Measurements from ENCODE around the gene CACNA1S.

Gene CACNA1S

DNA sequence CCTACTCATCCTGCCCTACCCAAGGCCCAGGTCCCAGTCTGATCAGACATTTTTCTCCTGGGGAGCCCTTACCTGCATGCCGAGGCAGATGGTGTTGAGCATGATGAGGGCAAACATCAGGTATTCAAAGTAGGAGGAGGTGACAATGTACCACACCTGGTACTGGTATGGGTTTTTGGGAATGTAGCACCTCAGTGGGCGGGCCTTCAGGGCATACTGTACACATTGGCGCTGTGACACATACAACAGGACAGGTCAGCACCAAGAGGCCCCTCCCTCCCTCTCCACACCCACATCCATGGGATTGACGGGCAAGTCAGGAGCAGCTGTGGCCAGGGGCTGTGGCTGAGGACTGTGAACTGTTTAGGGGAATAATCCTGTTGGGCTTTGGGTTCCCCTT lies 51.6 kb downstream of the CACNA1S start:
- Mint-ChIP-seq H3K27ac (no peak overlapping the region), H3K9me3 (ENCODE audit: low read depth) (no peaks in the 10 kb centered on the region), H3K4me1 (ENCODE audit: low read depth) (peaks cover 4% of the 10 kb centered on the region), H3K36me3 (no peaks in the 10 kb centered on the region), H3K4me3 (no peak overlapping the region), H3K27me3 (no peaks in the 10 kb centered on the region)

DNA sequence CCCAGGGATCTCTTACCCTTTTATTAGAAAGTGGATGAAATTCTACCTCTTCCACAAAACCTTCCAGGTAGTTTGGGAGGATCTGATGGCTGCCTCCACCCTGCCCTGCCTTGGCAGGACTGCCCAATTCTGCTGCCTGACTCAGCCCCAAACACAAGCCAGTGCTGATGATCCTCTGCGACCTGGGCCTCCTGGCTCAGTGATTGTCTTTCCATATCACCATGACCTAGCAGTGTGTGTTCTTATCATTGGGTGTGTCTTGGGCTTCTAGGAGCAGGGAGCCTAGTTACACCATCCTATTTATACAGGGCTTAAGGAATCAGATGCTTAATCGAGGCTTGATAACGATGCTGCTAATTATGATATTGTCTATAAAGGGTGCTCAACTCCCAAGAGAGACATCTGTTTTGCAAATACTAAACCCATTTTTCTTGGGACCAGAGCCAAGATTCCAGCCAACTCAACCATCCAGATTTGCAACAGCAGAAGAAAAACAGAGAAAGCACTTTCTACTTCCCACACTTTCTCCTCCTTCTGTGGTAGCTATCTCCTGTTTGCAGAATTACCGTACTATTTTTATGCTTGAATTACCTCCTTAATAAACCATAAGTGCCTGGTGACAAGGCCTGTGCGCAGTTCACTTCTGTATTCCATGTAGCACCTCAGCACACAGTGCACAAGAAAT lies 52.2 kb downstream of the CACNA1S start:
- no peak overlapping the region for H3K27ac Mint-ChIP-seq
- H3K9me3 Mint-ChIP-seq (ENCODE audit: low read depth) = no peaks in the 10 kb centered on the region
- H3K27me3 Mint-ChIP-seq = no peaks in the 10 kb centered on the region
- peaks cover 4% of the 10 kb centered on the region for H3K4me1 Mint-ChIP-seq (ENCODE audit: low read depth)
- H3K36me3 Mint-ChIP-seq = no peaks in the 10 kb centered on the region
- H3K4me3 Mint-ChIP-seq = no peak overlapping the region

DNA sequence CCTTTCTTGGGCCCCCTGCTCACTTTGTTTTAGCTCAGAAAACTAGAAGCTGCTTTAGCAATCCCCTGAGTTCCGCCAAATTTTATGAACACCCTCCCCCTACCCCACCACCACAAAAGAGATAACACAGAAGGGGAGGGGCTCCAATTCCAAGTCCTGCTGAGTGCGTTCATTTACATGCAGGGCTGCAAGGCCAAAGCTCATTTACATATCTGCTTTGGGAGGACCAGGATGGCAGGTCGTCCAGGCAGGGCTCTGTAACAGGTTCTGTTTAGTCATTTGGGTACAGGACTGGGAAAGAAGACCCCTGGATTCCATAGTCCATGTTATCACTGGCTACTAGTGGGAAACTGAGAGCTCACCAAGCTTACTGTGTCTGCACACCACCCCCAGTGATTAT lies 52.8 kb downstream of the CACNA1S start:
- no peak overlapping the region for H3K4me3 Mint-ChIP-seq
- H3K27me3 Mint-ChIP-seq = no peaks in the 10 kb centered on the region
- H3K27ac Mint-ChIP-seq = no peak overlapping the region
- no peaks in the 10 kb centered on the region for H3K36me3 Mint-ChIP-seq
- H3K4me1 Mint-ChIP-seq (ENCODE audit: low read depth) = peaks cover 4% of the 10 kb centered on the region
- H3K9me3 Mint-ChIP-seq (ENCODE audit: low read depth) = no peaks in the 10 kb centered on the region

DNA sequence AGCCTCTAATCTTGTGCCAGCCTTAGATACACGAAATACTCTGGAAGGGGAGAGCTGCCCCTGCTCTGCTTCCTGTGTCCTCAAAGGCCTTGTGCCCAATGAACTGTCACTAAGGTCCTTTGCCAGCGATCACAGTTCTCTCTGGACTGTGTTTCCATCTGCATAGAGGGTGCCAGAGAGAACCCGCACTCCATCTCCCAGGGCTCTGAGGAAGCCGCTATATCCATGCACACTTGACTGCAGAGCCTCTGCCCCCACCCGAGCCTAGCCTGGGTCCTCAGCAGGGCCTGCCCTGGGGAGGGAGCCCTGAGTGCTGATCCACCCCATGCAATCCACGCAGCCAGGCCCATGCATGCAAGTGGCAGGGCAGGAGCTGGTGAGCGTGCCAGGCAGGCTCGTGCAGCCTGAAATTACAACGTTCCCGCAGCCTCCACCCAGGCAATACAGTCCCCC lies 58.1 kb downstream of the CACNA1S start:
- peaks cover 4% of the 10 kb centered on the region for H3K4me1 Mint-ChIP-seq (ENCODE audit: low read depth)
- H3K27ac Mint-ChIP-seq = no peak overlapping the region
- no peaks in the 10 kb centered on the region for H3K36me3 Mint-ChIP-seq
- no peak overlapping the region for H3K4me3 Mint-ChIP-seq
- no peaks in the 10 kb centered on the region for H3K27me3 Mint-ChIP-seq
- H3K9me3 Mint-ChIP-seq (ENCODE audit: low read depth) = no peaks in the 10 kb centered on the region

DNA sequence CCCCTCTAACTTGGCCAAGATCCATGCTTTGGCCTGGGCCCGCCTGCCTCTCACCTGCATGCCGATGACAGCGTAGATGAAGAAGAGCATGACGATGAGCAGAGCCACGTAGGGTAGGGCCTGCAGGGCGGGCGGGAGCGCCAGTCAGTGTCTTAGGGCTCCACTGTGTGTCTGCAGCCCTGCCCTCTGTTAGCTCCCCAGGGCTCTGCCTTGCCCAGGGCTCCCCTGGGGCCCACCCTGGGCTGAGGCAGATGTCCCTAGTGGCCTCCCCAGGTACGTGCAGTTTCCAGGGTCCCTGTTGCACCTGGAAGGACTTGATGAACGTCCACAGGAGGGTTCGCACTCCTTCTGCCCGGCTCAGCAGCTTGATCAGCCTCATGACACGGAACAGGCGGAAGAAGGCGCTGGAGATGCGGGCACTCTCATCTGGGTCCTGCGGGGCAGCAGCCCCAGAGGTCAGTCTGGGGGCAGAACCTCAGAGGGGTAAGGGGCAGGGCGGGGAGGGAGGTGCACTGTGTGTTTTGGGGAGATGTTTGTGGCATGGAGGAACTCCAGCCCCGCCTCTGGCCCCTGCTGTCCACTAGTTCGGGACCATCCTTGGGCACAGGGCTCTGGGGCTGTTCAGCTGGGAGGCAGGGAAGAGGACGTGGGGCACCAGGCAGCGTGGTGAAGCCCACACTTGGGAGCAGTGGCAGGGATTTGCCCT lies 58.9 kb downstream of the CACNA1S start:
- Mint-ChIP-seq H3K27me3 (no peaks in the 10 kb centered on the region), H3K27ac (no peak overlapping the region), H3K4me3 (no peak overlapping the region), H3K36me3 (no peaks in the 10 kb centered on the region), H3K9me3 (ENCODE audit: low read depth) (no peaks in the 10 kb centered on the region), H3K4me1 (ENCODE audit: low read depth) (peaks cover 4% of the 10 kb centered on the region)

DNA sequence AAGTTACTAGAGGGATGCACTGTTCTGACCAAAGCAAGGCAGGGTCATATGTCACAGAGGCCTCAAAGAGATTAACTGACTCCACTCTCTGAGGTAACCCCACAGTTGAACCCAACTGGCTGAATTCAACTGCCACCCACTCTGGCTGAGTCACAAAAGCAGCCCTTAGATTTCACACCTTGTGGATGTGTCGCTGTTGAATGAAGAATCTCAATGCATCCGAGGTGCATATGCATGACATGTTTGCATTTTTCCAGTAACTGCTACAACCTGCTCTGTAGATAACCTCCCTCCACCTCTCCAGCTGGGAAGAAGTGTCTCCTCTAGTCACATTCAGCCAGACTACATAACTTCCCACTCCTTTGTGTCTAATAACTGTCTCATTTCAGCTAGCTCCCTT lies 60.8 kb downstream of the CACNA1S start:
- H3K36me3 Mint-ChIP-seq = no peaks in the 10 kb centered on the region
- no peaks in the 10 kb centered on the region for H3K4me1 Mint-ChIP-seq (ENCODE audit: low read depth)
- no peak overlapping the region for H3K27ac Mint-ChIP-seq
- no peaks in the 10 kb centered on the region for H3K9me3 Mint-ChIP-seq (ENCODE audit: low read depth)
- H3K27me3 Mint-ChIP-seq = no peaks in the 10 kb centered on the region
- no peak overlapping the region for H3K4me3 Mint-ChIP-seq

DNA sequence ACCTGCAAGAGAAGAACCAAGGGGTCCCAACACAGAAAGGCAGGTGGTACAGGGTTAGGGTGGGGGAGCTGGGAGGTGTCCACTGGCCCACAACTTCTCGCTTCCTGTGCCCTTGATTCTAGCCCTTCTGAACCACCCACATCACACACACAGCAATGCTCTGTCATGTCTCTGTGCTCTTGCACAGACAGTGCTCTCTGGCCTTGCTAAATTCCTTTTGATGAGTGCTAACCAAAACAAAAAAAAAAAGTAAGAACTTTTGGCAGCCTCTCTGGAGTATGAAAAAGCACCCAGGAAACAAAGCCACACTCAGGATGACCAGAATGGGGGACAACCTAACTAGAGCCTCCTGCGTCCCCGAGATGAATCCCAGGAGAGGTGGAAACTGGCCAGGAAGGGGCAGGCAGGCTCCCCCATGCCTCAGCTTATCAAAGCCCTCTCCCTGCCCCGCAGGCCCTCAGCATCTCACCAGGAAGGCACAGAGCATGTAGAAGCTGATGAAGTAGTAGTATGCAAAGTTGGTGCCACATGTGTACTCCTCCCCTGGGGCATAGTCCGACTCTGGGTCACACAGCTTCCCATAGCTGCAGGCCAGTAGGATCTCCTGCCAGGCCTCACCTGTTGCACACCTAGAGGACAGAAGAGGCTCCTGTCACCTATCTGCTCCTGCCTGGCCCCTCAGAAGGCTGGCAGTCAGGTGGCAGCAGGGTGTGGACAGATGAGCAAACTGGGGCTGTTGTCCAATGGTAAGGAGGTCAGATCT lies 61.5 kb downstream of the CACNA1S start:
- no peak overlapping the region for H3K27ac Mint-ChIP-seq
- no peaks in the 10 kb centered on the region for H3K4me1 Mint-ChIP-seq (ENCODE audit: low read depth)
- no peak overlapping the region for H3K4me3 Mint-ChIP-seq

DNA sequence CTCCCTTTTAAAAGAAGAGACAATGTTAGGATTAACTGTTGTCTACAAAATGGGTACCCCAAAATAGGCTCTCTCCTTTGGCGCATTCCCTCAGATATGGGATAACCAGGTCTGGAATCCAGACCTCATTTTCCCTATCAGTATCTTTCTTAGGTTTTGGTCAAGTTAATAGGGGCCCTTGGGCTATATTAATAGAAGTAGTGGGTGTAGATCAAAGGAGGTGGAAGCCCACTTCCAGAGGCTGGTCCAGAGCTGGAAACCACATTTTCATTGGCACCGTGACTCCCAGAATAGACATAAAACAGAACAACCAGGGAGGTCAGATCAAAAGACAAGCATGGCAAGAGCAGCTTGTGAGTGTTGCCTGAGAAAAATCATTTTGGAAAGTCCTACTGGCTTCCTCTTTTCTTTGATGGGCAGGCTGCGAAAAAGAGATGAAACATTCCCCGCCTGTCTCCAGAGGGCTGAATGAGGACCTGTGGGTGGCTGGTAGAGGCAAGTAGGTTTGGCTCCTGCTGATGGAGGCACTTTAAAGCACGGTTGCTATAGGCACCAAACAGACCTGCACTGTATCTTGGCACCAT lies 62.9 kb downstream of the CACNA1S start:
- no peaks in the 10 kb centered on the region for H3K27me3 Mint-ChIP-seq
- no peaks in the 10 kb centered on the region for H3K9me3 Mint-ChIP-seq (ENCODE audit: low read depth)
- H3K4me1 Mint-ChIP-seq (ENCODE audit: low read depth) = no peaks in the 10 kb centered on the region
- H3K36me3 Mint-ChIP-seq = no peaks in the 10 kb centered on the region
- H3K4me3 Mint-ChIP-seq = no peak overlapping the region
- H3K27ac Mint-ChIP-seq = no peak overlapping the region

More for the DNA sequence above, 61.5 kb downstream of the CACNA1S start:
- H3K9me3 Mint-ChIP-seq (ENCODE audit: low read depth) = no peaks in the 10 kb centered on the region
- no peaks in the 10 kb centered on the region for H3K36me3 Mint-ChIP-seq
- no peaks in the 10 kb centered on the region for H3K27me3 Mint-ChIP-seq

DNA sequence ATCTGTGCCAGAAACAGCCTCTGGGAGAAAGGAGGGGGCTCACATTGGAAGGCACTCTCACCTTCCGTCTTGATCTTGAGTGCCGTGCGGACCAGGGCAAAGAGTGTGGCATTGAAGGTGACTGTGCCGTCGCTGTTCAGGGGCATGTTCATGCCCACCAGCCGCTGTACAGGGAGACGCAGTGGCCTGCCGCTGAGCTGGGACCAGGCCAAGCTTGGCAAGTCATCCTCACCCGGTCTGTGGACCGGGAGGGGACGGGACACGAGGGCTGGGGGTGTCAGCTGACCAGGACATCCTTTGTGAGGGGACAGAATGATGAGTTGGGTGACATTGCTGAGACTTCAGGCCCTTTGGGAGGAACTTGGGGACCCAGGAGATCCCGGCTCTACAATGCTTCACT lies 63.7 kb downstream of the CACNA1S start:
- H3K9me3 Mint-ChIP-seq (ENCODE audit: low read depth) = no peaks in the 10 kb centered on the region
- no peaks in the 10 kb centered on the region for H3K36me3 Mint-ChIP-seq
- no peak overlapping the region for H3K4me3 Mint-ChIP-seq
- no peaks in the 10 kb centered on the region for H3K27me3 Mint-ChIP-seq
- no peaks in the 10 kb centered on the region for H3K4me1 Mint-ChIP-seq (ENCODE audit: low read depth)
- no peak overlapping the region for H3K27ac Mint-ChIP-seq

DNA sequence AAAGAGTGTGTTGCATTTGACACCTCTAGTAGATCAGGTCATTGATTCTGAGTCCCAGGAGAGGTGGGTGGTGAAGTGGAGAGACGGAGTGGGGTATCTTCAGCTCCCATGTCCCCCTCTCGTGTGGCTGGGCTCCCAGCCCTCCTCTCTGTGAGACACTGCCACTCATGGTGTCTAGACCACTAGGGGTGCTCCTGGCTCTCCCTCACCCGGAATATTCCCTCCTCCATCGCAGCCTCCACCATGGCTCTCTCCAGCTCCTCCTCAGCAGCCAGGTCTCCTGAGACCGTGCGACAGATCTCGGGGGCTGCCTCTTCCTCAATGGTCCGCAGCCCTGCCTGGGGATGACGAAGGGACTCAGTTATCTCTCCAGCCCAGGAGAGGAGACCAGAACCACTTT lies 68.1 kb downstream of the CACNA1S start:
- H3K36me3 Mint-ChIP-seq = no peaks in the 10 kb centered on the region
- H3K9me3 Mint-ChIP-seq (ENCODE audit: low read depth) = no peaks in the 10 kb centered on the region
- peaks cover 3% of the 10 kb centered on the region for H3K4me1 Mint-ChIP-seq (ENCODE audit: low read depth)
- no peak overlapping the region for H3K27ac Mint-ChIP-seq
- no peaks in the 10 kb centered on the region for H3K27me3 Mint-ChIP-seq
- no peak overlapping the region for H3K4me3 Mint-ChIP-seq

DNA sequence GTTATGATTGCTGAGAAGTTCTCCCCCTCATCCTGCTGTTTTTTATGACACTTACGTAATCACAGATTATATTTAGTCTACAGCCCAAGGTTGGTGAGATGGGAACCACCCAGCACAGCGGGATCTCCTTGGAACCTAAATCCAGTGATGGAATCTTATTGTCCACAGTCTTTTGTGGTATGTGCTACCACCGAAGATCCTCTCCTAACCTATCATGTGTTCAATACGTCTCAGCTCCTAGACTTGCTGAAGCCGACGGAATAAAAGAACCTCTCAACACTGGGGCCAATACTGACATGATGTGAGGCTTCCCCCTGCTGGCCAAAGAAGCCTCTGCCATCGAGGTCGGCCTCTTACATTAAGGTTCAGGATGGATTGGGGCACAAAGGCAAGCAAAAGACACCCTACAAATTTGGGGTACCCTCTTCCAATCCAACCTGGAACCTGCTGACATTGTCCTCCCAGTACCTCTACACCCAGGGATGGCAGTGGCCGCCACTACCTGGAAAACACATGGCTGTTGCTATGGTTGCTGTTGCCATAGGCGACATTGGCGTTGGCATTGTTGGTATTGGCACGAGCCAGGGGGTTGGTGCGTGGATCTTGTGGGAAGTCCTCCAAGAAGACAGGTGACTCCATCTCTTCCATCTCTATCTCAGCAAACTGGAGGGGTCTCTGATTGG lies 69.3 kb downstream of the CACNA1S start:
- Mint-ChIP-seq H3K4me3 (no peak overlapping the region), H3K27me3 (no peaks in the 10 kb centered on the region), H3K4me1 (ENCODE audit: low read depth) (peaks cover 3% of the 10 kb centered on the region), H3K36me3 (no peaks in the 10 kb centered on the region), H3K27ac (no peak overlapping the region), H3K9me3 (ENCODE audit: low read depth) (no peaks in the 10 kb centered on the region)

DNA sequence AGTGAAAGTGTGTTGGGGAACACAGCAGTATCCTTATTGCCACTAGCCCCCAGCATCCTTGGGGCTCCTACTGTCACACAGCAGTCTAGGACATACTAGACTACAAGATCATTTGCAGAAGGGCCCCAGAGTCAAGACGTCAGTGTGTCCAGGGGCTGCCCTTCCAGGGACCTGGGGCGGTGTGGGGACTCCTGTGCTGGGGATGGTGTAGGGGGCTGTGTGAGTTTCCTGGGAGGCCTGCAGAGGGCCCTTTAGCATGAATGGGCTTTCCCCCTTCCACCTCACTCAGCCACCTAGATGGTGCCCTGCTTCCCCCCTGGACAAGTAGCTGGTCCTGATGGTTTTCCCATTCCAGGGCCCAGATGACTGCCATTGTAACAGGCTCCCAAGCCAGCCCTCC lies 71.2 kb downstream of the CACNA1S start:
- H3K4me1 Mint-ChIP-seq (ENCODE audit: low read depth) = peaks cover 3% of the 10 kb centered on the region
- H3K36me3 Mint-ChIP-seq = no peaks in the 10 kb centered on the region
- H3K9me3 Mint-ChIP-seq (ENCODE audit: low read depth) = no peaks in the 10 kb centered on the region
- H3K27me3 Mint-ChIP-seq = no peaks in the 10 kb centered on the region
- no peak overlapping the region for H3K27ac Mint-ChIP-seq
- H3K4me3 Mint-ChIP-seq = no peak overlapping the region

DNA sequence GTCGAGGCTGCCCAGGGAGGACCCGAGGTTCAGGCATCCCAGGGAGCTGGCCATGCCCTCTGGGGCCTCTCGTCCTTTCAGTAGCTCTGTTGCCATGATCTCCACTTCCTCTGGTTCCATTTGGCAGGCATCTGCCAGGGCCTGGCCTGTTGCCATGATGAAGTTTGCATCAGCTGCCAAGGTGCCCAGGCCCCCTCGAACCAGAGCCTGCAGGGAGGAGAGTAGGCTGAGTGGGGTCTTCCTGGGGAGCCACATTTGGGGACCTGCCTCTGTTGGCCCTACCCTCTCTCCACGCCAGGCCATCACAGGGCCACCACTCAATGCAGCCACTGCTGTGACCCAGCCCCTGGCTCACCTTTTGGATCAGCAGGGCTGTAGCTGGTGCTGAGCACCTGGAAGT lies 72.3 kb downstream of the CACNA1S start:
- Mint-ChIP-seq H3K36me3 (no peaks in the 10 kb centered on the region), H3K9me3 (ENCODE audit: low read depth) (no peaks in the 10 kb centered on the region), H3K4me3 (no peak overlapping the region), H3K4me1 (ENCODE audit: low read depth) (peaks cover 3% of the 10 kb centered on the region), H3K27me3 (no peaks in the 10 kb centered on the region), H3K27ac (no peak overlapping the region)

DNA sequence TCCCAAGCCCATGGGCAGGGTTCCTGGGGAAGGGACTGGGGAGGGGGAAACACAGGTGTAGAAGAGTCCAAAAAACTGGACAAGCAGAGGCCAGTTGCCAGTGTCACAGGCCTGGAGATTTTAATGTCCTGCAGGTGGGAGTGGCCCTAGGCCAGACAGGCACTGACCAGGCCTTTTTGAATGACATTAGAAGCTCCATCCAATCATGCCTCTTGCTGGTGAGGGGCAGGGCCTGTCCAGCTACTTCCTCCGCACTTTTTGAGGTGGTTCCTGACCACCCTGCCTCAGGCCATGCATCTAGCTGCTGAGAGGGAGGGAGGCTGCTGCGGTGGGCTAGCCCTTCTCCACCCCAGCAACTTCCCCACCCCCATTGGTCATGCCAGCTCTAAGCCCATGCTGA lies 72.8 kb downstream of the CACNA1S start:
- no peaks in the 10 kb centered on the region for H3K27me3 Mint-ChIP-seq
- H3K4me3 Mint-ChIP-seq = no peak overlapping the region
- H3K9me3 Mint-ChIP-seq (ENCODE audit: low read depth) = no peaks in the 10 kb centered on the region
- H3K36me3 Mint-ChIP-seq = no peaks in the 10 kb centered on the region
- peaks cover 3% of the 10 kb centered on the region for H3K4me1 Mint-ChIP-seq (ENCODE audit: low read depth)
- H3K27ac Mint-ChIP-seq = no peak overlapping the region

Measured in activated naive CD8-positive, alpha-beta T cell (primary cell).